ENCODE data around the gene PKNOX2. TPM values are rescaled to one million over a fixed set of nuclear protein-coding genes. Genes with fewer than 3 reads are reported as not detected.

The PKNOX2 gene
- total RNA-seq, 1 donor, result 0.86 TPM

GRCh38 chr11:125374398-125374797, 209.8 kb downstream of the PKNOX2 start:
- no peak for TF ChIP-seq CTCF (IDR thresholded peaks at IDR 0.05; ENCODE audit: insufficient read depth, low read depth, low read length)
- no peak for DNase-seq (ENCODE audit: low read depth)
- H3K4me3 ChIP-seq (ENCODE audit: low read depth, low read length), result no peak overlapping the region

GRCh38 chr11:125375146-125375545, 210.6 kb downstream of the PKNOX2 start:
- DNase-seq (ENCODE audit: low read depth), result no peak
- H3K4me3 ChIP-seq (ENCODE audit: low read depth, low read length), result no peak overlapping the region
- TF ChIP-seq CTCF (IDR thresholded peaks at IDR 0.05; ENCODE audit: insufficient read depth, low read depth, low read length), result no peak

GRCh38 chr11:125376117-125376516, 211.6 kb downstream of the PKNOX2 start:
- TF ChIP-seq CTCF (IDR thresholded peaks at IDR 0.05; ENCODE audit: insufficient read depth, low read depth, low read length), result no peak
- no peak for DNase-seq (ENCODE audit: low read depth)

DNA sequence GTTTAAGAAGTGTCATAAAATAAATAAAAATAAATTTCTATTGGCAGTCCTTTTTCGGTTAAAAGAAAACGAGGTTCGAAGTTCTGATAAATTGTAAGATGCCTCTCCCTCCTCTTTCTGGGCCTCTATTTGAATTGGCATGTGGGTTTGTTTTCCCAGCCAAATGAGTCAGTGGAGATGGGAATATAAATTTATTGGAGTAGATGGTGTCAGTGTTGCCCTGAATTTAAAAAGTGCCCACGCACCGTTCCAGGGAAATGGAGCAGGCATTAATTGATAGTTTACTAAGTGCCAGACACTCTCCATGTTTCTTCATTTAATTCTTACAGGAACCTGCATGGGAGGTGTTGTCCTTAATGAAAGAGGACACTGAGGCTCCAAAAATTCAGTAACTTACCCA, 212.3 kb downstream of the PKNOX2 start:
- no peak for DNase-seq (ENCODE audit: low read depth)
- no peak for TF ChIP-seq CTCF (IDR thresholded peaks at IDR 0.05; ENCODE audit: insufficient read depth, low read depth, low read length)
- no peak overlapping the region for H3K4me3 ChIP-seq (ENCODE audit: low read depth, low read length)

More at GRCh38 chr11:125376117-125376516, 211.6 kb downstream of the PKNOX2 start:
- H3K4me3 ChIP-seq (ENCODE audit: low read depth, low read length), result no peak overlapping the region

DNA sequence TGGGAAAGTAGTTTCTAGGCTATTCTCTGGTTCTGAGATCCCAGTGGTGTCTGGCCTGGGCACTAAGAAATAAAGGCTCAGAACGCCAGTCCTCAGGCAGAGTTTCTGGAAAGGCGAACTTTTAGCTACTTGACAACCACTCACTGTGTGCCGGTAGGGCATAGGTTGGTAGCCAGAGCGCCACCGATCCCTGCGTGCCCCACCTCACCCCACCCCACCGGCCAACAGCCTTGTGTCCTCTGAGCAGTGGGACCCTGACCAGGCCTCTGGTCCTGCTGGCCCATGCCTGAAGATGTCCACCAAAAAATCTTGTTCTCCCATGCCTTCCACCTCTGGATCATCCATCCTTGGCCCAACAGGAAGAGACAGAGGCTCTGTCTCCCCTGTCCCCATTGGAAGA, 213.5 kb downstream of the PKNOX2 start:
- DNase-seq (ENCODE audit: low read depth), result no peak
- no peak for TF ChIP-seq CTCF (IDR thresholded peaks at IDR 0.05; ENCODE audit: insufficient read depth, low read depth, low read length)
- H3K4me3 ChIP-seq (ENCODE audit: low read depth, low read length), result no peak overlapping the region

DNA sequence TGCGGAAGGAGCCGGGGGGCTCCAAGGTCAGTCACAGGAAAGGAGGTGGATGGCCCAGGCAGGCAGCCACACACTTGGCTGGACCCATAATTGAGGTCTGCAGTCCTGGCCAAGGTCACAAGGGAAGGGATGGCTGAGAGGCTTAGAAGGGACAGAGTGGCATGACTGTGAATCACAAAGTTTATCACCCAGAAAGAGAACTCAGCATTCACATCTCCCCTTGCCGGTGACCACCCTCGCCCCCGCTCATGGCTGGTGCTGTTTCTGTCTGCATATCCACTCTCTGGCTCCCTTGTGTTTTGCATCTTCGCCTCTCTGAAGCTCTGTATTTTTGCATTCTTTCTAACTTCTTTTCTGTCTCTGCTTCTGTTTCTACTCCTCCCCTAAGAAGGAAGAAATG, 214.0 kb downstream of the PKNOX2 start:
- no peak for TF ChIP-seq CTCF (IDR thresholded peaks at IDR 0.05; ENCODE audit: insufficient read depth, low read depth, low read length)
- DNase-seq (ENCODE audit: low read depth), result no peak
- no peak overlapping the region for H3K4me3 ChIP-seq (ENCODE audit: low read depth, low read length)

GRCh38 chr11:125379565-125379964, 215.0 kb downstream of the PKNOX2 start:
- no peak for DNase-seq (ENCODE audit: low read depth)
- TF ChIP-seq CTCF (IDR thresholded peaks at IDR 0.05; ENCODE audit: insufficient read depth, low read depth, low read length), result no peak
- no peak overlapping the region for H3K4me3 ChIP-seq (ENCODE audit: low read depth, low read length)

All from fibroblast of villous mesenchyme (primary cell).